HPDE6-E6E7 (cell line): ENCODE data around the gene NUDT6.
A peak's percentile ranks its signal among the peaks of the same experiment; 100 is the strongest.
"Not testable (repeated sequence)": the region's sequence is repeated elsewhere in the genome, so short reads cannot be mapped to it uniquely, and the experiment has no call there.

Experiments used
- DNase-seq: peaks from one replicate; pipeline ENCODE4 v3.0.0; 2011; ENCODE audit warnings: missing footprints; ENCODE audit errors: extremely low spot score

Gene NUDT6

GRCh38 chr4:122875949-122876348, 46.4 kb downstream of the NUDT6 start:
- DNase-seq: no peak

GRCh38 chr4:122873821-122874593, 48.4 kb downstream of the NUDT6 start:
- peak; percentile 41 for DNase-seq

- DNase-seq: no peak
These were observed 49.3 kb downstream of the NUDT6 start for GRCh38 chr4:122873146-122873545.

DNA sequence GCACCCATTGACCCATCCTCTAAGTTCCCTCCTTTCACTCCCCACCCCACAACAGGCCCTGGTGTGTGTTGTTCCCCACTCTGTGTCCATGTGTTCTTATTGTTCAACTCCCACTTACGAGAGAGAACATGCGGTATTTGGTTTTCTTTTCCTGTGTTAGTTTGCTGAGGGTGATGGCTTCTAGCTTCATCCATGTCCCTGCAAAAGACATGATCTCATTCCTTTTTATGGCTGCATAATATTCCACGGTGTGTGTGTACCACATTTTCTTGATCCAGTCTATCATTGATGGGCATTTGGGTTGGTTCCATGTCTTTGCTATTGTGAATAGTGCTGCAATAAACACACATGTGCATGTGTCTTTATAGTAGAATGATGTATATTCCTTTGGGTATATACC, 54.2 kb downstream of the NUDT6 start:
- DNase-seq: not testable (repeated sequence)

- DNase-seq: no peak
These were observed 57.0 kb downstream of the NUDT6 start for GRCh38 chr4:122865425-122865824.

- no peak for DNase-seq
These were observed 58.8 kb downstream of the NUDT6 start for GRCh38 chr4:122863639-122864038.

DNA sequence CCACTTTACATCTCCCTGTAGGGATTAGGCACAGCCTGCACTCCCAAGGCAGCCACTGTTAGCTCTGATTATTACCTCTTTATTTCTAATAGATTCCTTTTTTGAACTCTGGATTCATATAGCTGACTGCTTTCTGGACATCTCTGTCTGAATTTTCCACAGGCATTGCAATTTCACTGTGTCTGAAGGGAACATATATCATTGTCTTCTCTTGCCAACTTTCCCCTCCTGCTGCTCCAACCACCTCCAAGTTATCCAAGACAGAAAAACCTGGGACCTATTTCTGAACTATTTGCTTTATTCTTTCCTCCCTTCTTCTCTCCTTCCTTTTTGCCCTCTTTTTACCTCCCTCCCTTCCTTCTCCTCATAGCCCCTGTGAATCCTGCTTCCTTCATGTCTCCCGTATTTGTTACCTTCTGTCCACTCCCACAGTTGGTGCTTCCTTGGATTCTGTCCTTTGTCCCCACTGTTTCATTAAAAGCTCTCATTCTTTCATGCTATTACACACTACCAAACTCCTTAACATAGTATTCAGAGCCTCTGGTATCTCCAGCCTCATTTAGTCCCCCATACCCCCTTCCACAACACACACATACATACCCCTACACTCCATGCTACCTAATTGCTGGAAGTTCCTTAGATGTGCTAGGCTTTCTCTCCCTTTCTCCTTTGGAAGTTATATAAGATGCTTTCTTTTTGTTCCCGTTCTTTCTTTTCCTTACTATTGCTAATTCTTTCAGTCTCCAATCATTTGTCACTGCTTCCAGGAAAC, 61.0 kb downstream of the NUDT6 start:
- no peak for DNase-seq

DNA sequence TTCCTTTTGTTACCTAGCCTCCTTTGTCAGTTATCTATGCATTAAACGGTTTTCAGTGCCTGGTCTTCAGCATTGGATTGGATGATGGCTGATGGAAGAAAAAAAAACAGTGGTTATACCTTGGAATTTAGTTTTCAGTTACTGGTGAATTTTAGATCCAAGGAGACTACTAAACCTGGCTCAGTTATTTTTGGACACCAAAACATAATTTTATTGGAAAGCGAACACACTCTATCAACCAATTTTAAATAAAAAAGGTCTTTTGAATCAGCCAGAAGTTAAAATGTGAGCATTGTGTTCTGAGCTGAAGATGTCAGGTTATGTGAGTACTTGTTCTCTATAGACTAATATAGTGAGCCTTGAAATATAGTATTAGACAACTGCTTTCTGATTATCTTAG, 63.7 kb downstream of the NUDT6 start:
- DNase-seq: no peak

GRCh38 chr4:122857160-122857559, 65.2 kb downstream of the NUDT6 start:
- no peak for DNase-seq

DNA sequence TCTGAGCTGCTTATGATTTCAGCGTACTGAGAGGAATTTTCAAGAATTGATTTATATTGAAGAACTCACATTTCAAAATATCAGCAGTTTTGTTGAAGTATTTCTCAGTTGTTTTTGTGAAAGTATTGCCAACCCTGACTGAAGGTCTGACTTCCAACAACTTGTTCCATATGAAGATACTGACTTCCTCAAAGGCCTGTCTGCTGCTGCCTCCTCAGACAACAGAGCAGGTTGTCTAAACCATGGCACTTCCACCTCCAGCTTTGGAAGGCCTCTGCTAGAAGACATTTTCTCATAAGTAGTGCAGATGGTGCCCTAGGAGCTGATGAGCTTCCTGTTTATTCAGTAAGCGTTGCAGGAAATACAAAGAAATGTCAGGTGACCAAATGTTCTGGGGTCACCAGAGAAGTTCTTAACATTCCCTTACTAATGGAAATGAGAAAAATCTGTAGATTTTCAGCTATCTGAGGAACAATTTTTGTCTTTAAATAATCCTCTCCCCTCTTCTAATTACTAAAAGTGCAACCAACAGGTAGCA, 67.0 kb downstream of the NUDT6 start:
- no peak for DNase-seq

- DNase-seq: no peak
These were observed 67.7 kb downstream of the NUDT6 start for GRCh38 chr4:122854447-122855352.

- DNase-seq: no peak
These were observed 70.8 kb downstream of the NUDT6 start for GRCh38 chr4:122851568-122851967.

- DNase-seq: not testable (repeated sequence)
These were observed 72.6 kb downstream of the NUDT6 start for GRCh38 chr4:122849789-122850188.

DNA sequence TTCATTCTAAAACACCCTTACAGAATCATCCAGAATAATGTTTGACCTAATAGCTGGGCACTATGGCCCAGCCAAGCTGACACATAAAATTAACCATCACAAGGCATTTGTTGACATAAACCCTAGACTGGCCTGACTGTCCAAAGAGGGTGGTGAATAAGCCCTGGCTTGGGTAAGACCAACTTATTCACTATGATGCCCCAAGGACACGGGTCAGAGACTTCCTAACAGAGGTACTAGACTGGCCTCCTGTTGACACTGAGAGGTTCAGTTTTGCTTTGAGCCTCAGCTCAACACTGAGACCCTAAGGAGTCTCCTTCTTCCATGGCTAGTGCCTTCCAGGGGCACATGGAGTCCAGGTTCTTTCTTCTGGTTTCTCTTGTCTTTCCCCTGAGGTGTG, 74.5 kb downstream of the NUDT6 start:
- DNase-seq: no peak

DNA sequence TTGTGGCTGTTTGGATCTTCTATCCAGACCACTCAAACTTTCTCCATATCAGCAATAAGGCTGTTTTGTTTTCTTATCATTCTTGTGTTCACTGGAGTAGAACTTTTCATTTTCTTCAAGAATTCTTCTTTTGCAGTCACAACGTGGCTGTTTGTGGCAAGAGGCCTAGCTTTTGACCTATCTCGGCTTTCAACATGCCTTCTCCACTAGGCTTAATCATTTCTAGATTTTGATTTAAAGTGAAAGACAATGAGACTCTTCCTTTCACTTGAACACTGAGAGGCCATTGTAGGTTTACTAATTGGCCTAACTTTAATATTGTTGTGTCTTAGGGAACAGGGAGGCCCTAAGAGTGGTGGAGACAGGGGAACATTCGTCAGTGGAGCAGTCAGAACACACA, 76.6 kb downstream of the NUDT6 start:
- no peak for DNase-seq

GRCh38 chr4:122845066-122845465, 77.3 kb downstream of the NUDT6 start:
- DNase-seq: no peak

DNA sequence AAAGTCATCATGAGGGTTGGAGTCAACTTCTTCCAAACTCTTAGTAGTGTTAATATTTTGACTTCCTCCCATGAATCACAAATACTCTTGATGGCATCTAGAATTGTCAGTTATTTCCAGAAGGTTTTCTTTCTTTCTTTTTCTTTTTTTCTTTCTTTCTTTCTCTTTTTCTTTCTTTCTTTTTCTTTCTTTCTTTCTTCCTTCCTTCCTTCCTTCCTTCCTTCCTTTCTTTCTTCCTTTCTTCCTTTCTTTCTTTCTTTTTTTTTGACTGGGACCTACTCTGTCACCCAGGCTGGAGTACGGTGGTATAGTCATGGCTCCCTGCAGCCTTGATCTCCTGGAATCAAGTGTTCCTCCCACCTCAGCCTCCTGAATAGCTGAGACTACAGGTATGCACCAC, 78.0 kb downstream of the NUDT6 start:
- not testable (repeated sequence) for DNase-seq

GRCh38 chr4:122842984-122843531, 79.3 kb downstream of the NUDT6 start:
- no peak for DNase-seq
